ENCODE data around the gene DCUN1D3. TPM values are rescaled to one million over a fixed set of nuclear protein-coding genes. Genes with fewer than 3 reads are reported as not detected.

Gene DCUN1D3
- total RNA-seq, 1 donor from 2014 or later = 4.1 TPM

- H3K27ac Mint-ChIP-seq = no peak overlapping the region
- intact Hi-C loops (cut with micrococcal nuclease) = no loop called here
- H3K4me3 Mint-ChIP-seq = no peak overlapping the region
- H3K36me3 Mint-ChIP-seq (ENCODE audit: low read depth) = peaks cover 33% of the 10 kb centered on the region
- ATAC-seq (ENCODE audit: low read depth) (no peak), DNase-seq (no peak)
- ChIA-PET POLR2A (interaction anchor here (0.6 to 0.8 kb wide), 2 partner anchors 15 to 18 kb away, joined by 3 to 4 read pairs; partner anchors contain the start of genes DCUN1D3 and LYRM1), CTCF (no interaction called here)
- no peaks in the 10 kb centered on the region for H3K27me3 Mint-ChIP-seq
- H3K4me1 Mint-ChIP-seq = peaks cover 14% of the 10 kb centered on the region
- H3K9me3 Mint-ChIP-seq = no peaks in the 10 kb centered on the region
- TF ChIP-seq CTCF (IDR thresholded peaks at IDR 0.05) = no peak
These were observed 18.5 kb upstream of the DCUN1D3 start for GRCh38 chr16:20918486-20919239.

GRCh38 chr16:20916942-20917341 lies 16.8 kb upstream of the DCUN1D3 start:
- Mint-ChIP-seq H3K27me3 (no peaks in the 10 kb centered on the region), H3K27ac (no peak overlapping the region), H3K36me3 (ENCODE audit: low read depth) (peaks cover 27% of the 10 kb centered on the region), H3K4me1 (peaks cover 14% of the 10 kb centered on the region), H3K9me3 (no peaks in the 10 kb centered on the region), H3K4me3 (no peak overlapping the region)
- DNase-seq = no peak
- ATAC-seq (ENCODE audit: low read depth) = no peak
- POLR2A ChIA-PET = interaction anchor here (0.6 to 0.7 kb wide), 2 partner anchors 17 to 100 kb away, joined by 3 to 6 read pairs; partner anchors contain the start of genes DCUN1D3 and LYRM1
- CTCF ChIA-PET = interaction anchor here (0.5 kb wide), 1 partner anchor 26 kb away, joined by 3 read pairs; no protein-coding TSS in a partner anchor
- TF ChIP-seq CTCF (IDR thresholded peaks at IDR 0.05) = no peak
- intact Hi-C loops (cut with micrococcal nuclease) = no loop called here

- H3K27ac Mint-ChIP-seq = no peak overlapping the region
- POLR2A ChIA-PET = interaction anchor here (0.6 kb wide), 1 partner anchor 16 kb away, joined by 6 read pairs; the partner anchor contains the start of genes DCUN1D3 and LYRM1
- ATAC-seq (ENCODE audit: low read depth) = no peak
- intact Hi-C loops (cut with micrococcal nuclease) = no loop called here
- no peaks in the 10 kb centered on the region for H3K9me3 Mint-ChIP-seq
- H3K4me3 Mint-ChIP-seq = no peak overlapping the region
- H3K27me3 Mint-ChIP-seq = no peaks in the 10 kb centered on the region
- no peak for DNase-seq
- H3K4me1 Mint-ChIP-seq = peaks cover 14% of the 10 kb centered on the region
- H3K36me3 Mint-ChIP-seq (ENCODE audit: low read depth) = peaks cover 26% of the 10 kb centered on the region
- no peak for TF ChIP-seq CTCF (IDR thresholded peaks at IDR 0.05)
- CTCF ChIA-PET = interaction anchor here (0.5 kb wide), 1 partner anchor 27 kb away, joined by 3 read pairs; no protein-coding TSS in a partner anchor
These were observed 16.1 kb upstream of the DCUN1D3 start for GRCh38 chr16:20916289-20916688.

DNA sequence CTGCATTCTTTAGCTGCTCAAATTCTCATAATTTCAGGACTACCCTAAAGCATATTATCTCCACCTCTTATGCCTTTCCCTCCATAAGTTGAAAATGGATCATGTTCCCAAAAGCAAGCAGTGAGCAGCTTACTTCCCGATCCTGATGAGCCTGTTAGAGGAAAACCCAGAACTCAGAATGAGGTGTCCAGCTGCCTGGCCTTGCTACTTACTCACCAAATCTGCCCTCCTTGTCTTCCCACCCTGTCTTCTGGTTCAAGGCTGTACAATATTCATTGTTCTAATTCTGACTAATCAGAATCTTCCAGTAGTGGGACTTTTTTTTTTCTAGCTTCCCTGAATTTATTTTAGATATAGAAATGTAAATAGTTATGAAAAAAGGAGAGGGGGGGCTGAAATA lies 11.2 kb upstream of the DCUN1D3 start:
- Mint-ChIP-seq H3K4me1 (peaks cover 8% of the 10 kb centered on the region), H3K36me3 (ENCODE audit: low read depth) (peaks cover 14% of the 10 kb centered on the region), H3K9me3 (no peaks in the 10 kb centered on the region), H3K4me3 (no peak overlapping the region), H3K27me3 (no peaks in the 10 kb centered on the region), H3K27ac (no peak overlapping the region)
- DNase-seq (no peak), ATAC-seq (ENCODE audit: low read depth) (no peak)
- ChIA-PET POLR2A (no interaction called here), CTCF (no interaction called here)
- TF ChIP-seq CTCF (IDR thresholded peaks at IDR 0.05) = no peak
- intact Hi-C loops (cut with micrococcal nuclease) = no loop called here

- ATAC-seq (ENCODE audit: low read depth) (no peak), DNase-seq (no peak)
- H3K27ac Mint-ChIP-seq = no peak overlapping the region
- TF ChIP-seq CTCF (IDR thresholded peaks at IDR 0.05) = no peak
- no peaks in the 10 kb centered on the region for H3K27me3 Mint-ChIP-seq
- H3K36me3 Mint-ChIP-seq (ENCODE audit: low read depth) = peaks cover 10% of the 10 kb centered on the region
- no peaks in the 10 kb centered on the region for H3K9me3 Mint-ChIP-seq
- ChIA-PET POLR2A (no interaction called here), CTCF (no interaction called here)
- H3K4me1 Mint-ChIP-seq = peaks cover 4% of the 10 kb centered on the region
- no peak overlapping the region for H3K4me3 Mint-ChIP-seq
- intact Hi-C loops (cut with micrococcal nuclease) = no loop called here
These were observed 10.7 kb upstream of the DCUN1D3 start for GRCh38 chr16:20910781-20911321.

Data from activated B cell treated with CpG ODN at 0.5 μM for 24 hours (primary cell).